ENCODE data around the gene PGC.
A peak's percentile ranks its signal among the peaks of the same experiment; 100 is the strongest.

The PGC gene

DNA sequence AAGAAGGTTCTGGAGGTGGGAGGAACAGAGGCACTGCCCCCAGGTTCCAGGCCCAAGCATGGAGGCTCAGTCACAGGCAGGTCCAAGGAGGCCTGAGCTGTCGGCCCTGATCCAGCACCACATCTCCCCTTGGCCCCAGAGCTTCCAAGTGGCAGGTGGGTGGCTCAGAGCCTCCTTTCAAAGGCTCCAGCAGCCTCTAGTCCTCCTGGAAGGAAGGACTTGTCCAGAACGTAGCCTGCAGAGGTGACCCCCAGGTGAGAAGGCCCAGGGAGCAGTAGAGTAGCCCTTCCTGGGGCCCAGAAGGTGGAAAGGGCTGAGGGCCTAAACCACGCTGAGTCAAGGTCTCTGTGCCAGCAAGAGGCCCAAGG lies 19.5 kb downstream of the PGC start:
- Mint-ChIP-seq H3K27me3 (no peaks in the 10 kb centered on the region), H3K27ac (peak overlapping the region; percentile 59 to 97), H3K9me3 (no peaks in the 10 kb centered on the region), H3K36me3 (ENCODE audit: insufficient read depth) (peaks cover 16% of the 10 kb centered on the region), H3K4me1 (ENCODE audit: low read depth in 2 of 2) (peaks cover 56 to 57% of the 10 kb centered on the region in 2 donors), H3K4me3 (peak overlapping the region; percentile 68 to 79)
- DNase-seq = no peak
- ATAC-seq (replicated peaks) = no peak

DNA sequence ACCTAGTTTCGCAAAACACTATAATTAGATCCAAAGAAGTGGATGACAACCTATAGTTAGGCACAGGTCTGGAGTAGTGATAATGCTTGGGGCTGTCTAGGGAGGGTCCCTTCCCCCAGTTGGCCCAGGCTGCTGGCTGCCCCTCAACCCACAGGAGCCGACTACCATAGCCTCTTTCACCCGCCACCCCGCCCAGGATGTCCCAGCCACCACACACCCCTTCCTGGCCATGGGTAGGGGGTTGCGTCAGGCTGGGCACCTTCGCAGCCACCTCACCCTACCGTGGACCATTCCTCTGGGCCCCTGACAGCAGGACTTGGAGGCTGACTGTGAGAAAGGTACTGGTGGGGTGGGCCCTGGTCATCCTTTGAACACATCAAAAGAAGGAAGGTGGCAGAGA lies 20.3 kb downstream of the PGC start:
- peak; percentile 41 for ATAC-seq (replicated peaks)
- peak overlapping the region; percentile 68 to 79 for H3K4me3 Mint-ChIP-seq
- H3K27ac Mint-ChIP-seq = peak overlapping the region; percentile 59 to 97
- H3K9me3 Mint-ChIP-seq = no peaks in the 10 kb centered on the region
- no peak for DNase-seq
- peaks cover 52 to 53% of the 10 kb centered on the region in 2 donors for H3K4me1 Mint-ChIP-seq (ENCODE audit: low read depth in 2 of 2)
- no peaks in the 10 kb centered on the region for H3K27me3 Mint-ChIP-seq
- peaks cover 13% of the 10 kb centered on the region for H3K36me3 Mint-ChIP-seq (ENCODE audit: insufficient read depth)

DNA sequence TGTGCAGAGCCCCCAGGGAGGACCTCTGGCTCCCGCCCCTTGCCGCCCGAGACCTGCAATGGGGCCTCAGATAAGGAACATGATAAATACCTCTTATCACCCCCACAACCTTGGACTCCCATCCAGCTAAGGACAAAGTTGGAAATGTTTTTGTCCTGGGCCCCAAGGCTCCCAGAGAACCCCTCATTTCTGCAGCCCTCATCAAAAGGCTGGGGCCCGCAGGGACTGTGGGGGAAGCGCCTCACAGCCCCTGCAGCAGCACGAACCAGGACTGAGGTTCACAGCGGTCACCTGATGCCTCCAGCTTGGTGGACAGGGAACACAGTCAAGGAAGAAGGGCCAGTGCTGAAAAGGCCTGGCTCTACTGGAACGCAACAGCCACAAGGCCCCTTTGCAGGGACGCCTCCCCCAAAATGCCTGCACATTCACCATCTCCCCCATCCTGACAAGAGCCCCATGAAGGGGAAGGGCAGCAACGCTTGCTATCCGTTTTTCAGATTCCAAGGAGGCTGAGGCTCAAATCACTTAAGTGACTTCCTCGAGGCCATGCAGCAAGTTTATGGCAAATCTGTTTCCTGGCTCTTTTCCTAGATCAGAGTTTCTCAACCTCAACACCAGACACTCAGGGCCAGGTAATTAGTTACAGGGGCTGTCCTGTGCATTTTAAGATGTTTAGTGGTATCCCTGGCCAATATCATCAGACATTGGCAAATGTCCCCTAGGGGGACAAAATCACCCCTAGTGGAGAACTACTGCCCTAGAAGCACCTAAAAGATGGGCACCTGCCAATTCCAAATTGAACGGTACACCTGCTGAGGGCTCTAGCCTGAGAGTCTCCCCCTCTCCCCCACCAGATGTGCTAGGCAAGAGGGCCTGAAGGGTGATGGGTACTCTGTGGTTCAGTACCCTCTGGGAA lies 22.4 kb downstream of the PGC start:
- Mint-ChIP-seq H3K27me3 (no peaks in the 10 kb centered on the region), H3K4me1 (ENCODE audit: low read depth in 2 of 2) (peaks cover 42 to 45% of the 10 kb centered on the region in 2 donors), H3K36me3 (ENCODE audit: insufficient read depth) (peaks cover 13% of the 10 kb centered on the region), H3K4me3 (no peak overlapping the region), H3K9me3 (no peaks in the 10 kb centered on the region), H3K27ac (peak overlapping the region; percentile 82 to 97)
- DNase-seq (no peak), ATAC-seq (replicated peaks) (no peak)

DNA sequence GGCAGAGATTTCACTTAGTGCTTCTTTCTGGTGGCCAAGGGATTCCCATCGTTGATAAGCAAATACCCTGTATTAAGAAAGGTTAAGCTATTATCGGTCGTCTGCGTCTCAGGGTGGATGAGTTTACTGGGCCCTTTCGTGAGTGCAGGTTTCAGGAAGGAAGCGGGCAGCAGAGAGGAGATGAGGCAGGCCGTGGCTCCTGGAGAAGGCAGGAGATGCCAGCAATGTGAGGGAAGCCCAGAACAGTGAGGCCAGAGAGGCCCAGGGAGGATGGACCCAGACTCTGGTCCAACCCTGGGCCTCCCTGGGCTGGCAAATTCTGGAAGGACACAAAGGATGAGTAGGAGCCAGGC lies 23.0 kb downstream of the PGC start:
- no peaks in the 10 kb centered on the region for H3K9me3 Mint-ChIP-seq

DNA sequence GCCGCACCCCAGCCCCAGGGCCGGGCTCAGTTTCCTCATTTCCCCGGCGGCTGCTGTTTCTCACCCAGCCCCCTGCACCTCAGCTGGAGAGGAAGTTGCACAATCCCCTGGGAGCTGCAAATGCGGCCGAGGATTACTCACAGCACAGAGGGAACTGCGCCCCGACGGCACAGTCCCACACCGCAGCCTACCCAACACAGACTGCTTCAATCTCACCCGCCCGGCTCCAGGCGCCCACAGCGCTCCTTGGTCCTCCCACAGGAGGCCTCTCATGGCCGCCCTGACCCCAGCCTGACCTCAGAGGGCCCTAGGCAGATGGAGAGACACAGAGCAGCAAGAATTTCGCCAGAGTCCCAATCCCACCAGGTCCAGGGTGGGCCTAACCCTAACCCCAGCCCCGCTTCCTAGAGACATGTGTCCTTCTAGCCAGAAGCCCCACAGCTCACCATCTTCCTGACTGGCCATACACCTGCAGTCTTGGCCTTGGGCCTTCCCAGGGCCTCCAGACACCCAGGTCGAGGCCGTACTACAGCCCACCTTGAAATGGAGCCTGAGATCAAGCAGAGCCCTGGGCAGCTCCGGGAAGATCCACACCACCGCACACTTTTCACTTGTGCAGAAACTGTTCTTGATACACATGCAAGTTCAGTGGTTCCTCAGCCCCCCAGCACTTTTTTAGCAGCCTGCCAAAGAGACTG lies 23.5 kb downstream of the PGC start:
- H3K4me3 Mint-ChIP-seq = peak overlapping the region; percentile 27 to 33
- H3K9me3 Mint-ChIP-seq = no peaks in the 10 kb centered on the region
- peak; percentile 68 for ATAC-seq (replicated peaks)
- H3K27me3 Mint-ChIP-seq = no peaks in the 10 kb centered on the region
- peaks cover 39 to 40% of the 10 kb centered on the region in 2 donors for H3K4me1 Mint-ChIP-seq (ENCODE audit: low read depth in 2 of 2)
- no peak for DNase-seq
- peak overlapping the region; percentile 82 for H3K27ac Mint-ChIP-seq
- peaks cover 13% of the 10 kb centered on the region for H3K36me3 Mint-ChIP-seq (ENCODE audit: insufficient read depth)

More for the DNA sequence above, 23.0 kb downstream of the PGC start:
- Mint-ChIP-seq H3K27ac (peak overlapping the region; percentile 82), H3K4me1 (ENCODE audit: low read depth in 2 of 2) (peaks cover 42 to 45% of the 10 kb centered on the region in 2 donors), H3K27me3 (no peaks in the 10 kb centered on the region), H3K36me3 (ENCODE audit: insufficient read depth) (peaks cover 13% of the 10 kb centered on the region), H3K4me3 (peak overlapping the region in 1 of 2 donors; percentile 27)
- ATAC-seq (replicated peaks) = no peak
- DNase-seq = no peak

DNA sequence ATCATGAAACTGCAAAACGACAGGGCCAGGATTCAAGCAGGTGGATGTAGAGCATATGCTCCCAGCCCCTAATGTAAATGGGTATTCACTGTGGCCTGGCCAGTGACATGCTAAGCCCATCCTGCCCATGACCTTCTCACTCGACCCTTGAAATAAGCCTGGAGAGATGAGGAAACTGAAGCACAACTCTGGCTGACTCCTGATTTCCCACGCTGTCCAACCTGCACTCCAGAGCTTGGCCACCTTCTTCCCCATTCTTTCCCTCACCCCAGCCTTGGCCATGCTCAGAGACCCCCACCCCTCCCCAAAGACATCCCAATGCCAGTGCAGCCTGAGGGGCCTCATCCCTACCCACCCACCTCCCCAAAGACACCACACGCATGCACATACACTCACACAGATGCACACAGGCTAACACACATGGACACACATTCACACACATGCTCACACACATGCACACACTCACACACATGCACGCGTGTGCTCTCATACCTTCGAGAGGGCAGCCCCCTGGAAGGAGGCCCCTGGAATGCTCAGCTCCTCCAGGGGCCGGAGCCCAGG lies 24.1 kb downstream of the PGC start:
- H3K27ac Mint-ChIP-seq = no peak overlapping the region
- ATAC-seq (replicated peaks) (no peak), DNase-seq (no peak)
- no peaks in the 10 kb centered on the region for H3K9me3 Mint-ChIP-seq
- H3K36me3 Mint-ChIP-seq (ENCODE audit: insufficient read depth) = peaks cover 13% of the 10 kb centered on the region
- no peaks in the 10 kb centered on the region for H3K27me3 Mint-ChIP-seq
- peaks cover 34 to 38% of the 10 kb centered on the region in 2 donors for H3K4me1 Mint-ChIP-seq (ENCODE audit: low read depth in 2 of 2)
- peak overlapping the region in 1 of 2 donors; percentile 27 for H3K4me3 Mint-ChIP-seq

DNA sequence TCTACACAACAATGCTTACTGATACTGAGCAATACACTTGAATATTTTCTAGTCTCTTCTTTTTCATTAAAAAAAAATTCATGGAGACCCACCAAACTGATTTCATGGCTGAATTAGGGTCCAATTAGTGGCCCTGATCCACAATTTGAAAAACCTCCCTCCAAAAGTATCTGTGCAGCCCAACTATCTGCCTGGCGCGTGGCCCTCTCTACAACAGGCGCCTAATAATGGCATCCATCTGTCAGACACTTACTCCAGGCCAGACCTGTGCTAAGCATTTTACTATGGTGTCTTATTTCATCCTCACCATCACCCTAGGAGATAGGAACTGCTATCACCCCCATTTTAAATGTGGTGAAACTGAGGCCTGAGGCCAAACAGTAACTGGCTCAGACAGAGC lies 25.8 kb downstream of the PGC start:
- DNase-seq (no peak), ATAC-seq (replicated peaks) (no peak)
- H3K36me3 Mint-ChIP-seq (ENCODE audit: insufficient read depth) = peaks cover 10% of the 10 kb centered on the region
- no peak overlapping the region for H3K4me3 Mint-ChIP-seq
- H3K4me1 Mint-ChIP-seq (ENCODE audit: low read depth in 2 of 2) = peaks cover 34 to 41% of the 10 kb centered on the region in 2 donors
- H3K27ac Mint-ChIP-seq = peak overlapping the region; percentile 52 to 62
- H3K27me3 Mint-ChIP-seq = no peaks in the 10 kb centered on the region
- no peaks in the 10 kb centered on the region for H3K9me3 Mint-ChIP-seq

DNA sequence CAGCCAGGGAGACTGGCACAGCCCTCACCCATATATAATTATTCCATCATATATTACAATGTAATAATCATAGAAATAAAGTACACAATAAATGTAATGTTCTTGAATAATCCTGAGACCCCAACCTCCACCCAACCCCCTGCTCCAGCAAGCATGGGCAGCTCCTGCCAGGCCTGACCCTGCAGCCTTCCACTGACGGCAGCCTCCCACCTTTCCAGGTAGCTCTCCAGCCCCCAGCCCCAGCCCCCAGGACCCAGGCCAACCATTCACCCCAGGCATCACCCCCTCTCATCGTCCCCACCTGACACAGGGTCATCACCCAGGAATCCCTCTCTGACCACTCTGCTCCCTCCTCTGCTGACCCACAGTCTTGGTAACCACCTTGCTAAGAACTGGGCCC lies 26.4 kb downstream of the PGC start:
- H3K36me3 Mint-ChIP-seq (ENCODE audit: insufficient read depth) = peaks cover 10% of the 10 kb centered on the region
- H3K9me3 Mint-ChIP-seq = no peaks in the 10 kb centered on the region
- peaks cover 39 to 46% of the 10 kb centered on the region in 2 donors for H3K4me1 Mint-ChIP-seq (ENCODE audit: low read depth in 2 of 2)
- H3K27ac Mint-ChIP-seq = peak overlapping the region; percentile 52 to 62
- no peaks in the 10 kb centered on the region for H3K27me3 Mint-ChIP-seq
- DNase-seq (no peak), ATAC-seq (replicated peaks) (no peak)
- no peak overlapping the region for H3K4me3 Mint-ChIP-seq

DNA sequence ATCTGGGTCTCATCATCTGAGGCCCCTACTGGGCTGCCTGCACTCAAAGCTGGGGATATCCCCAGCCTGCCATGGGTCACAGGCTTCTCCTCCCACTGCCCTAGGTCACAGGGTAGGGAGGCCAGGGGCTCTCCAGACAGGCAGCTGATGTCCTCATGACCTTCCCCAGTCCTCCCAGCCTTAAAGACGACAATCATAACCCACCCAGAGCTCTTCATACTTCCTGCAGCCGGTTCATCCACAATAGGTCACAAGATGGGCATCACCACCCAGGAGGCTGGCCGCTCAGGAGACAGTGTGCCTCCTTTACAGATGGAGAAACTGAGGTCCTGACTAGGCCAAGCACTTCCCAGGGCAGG lies 27.0 kb downstream of the PGC start:
- H3K4me1 Mint-ChIP-seq (ENCODE audit: low read depth in 2 of 2) = peaks cover 42 to 45% of the 10 kb centered on the region in 2 donors
- H3K27me3 Mint-ChIP-seq = no peaks in the 10 kb centered on the region
- DNase-seq = no peak

DNA sequence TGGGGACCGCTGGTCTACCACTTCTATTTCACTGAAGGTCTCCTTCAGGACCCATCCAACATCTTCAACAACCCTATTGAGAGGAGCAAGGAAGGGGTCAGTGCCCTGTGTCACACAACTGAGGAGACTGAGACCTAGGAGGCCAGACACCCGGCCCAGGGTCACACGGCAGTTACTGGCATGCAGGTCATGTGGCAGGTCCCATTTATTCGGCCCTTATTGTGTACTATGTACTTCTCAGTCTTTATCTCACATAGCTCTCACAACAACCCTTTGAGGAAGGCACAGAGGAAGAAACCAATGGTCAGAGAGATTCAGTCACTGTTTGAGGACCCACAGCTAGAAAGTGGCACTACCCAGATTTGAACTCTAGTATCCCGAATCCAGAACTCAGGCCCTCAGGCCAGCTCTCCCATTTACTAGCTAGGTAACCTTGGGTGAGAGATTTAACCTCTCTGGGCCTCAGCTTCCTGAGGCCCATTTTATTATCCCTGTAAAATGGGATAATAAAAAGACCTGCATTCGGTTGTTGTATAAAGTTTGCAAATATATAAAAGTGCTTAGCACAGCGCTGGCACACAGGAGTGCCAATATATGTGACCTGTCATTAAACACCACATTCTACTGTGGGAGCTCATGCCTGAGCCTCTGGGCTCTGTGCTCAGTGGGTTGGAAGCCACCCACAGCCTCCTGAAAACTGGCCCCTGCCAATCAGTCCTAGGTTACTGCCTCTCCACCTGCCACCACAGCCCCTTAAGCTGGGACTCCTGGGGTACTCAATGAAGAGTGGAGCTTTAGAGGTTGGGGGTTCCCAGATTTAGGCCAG lies 27.5 kb downstream of the PGC start:
- Mint-ChIP-seq H3K4me3 (no peak overlapping the region), H3K36me3 (ENCODE audit: insufficient read depth) (peaks cover 10% of the 10 kb centered on the region), H3K27me3 (no peaks in the 10 kb centered on the region), H3K4me1 (ENCODE audit: low read depth in 2 of 2) (peaks cover 42 to 45% of the 10 kb centered on the region in 2 donors), H3K27ac (no peak overlapping the region), H3K9me3 (no peaks in the 10 kb centered on the region)
- no peak for DNase-seq
- no peak for ATAC-seq (replicated peaks)

More for the DNA sequence above, 27.0 kb downstream of the PGC start:
- Mint-ChIP-seq H3K4me3 (no peak overlapping the region), H3K27ac (no peak overlapping the region), H3K36me3 (ENCODE audit: insufficient read depth) (peaks cover 10% of the 10 kb centered on the region), H3K9me3 (no peaks in the 10 kb centered on the region)
- ATAC-seq (replicated peaks) = no peak

DNA sequence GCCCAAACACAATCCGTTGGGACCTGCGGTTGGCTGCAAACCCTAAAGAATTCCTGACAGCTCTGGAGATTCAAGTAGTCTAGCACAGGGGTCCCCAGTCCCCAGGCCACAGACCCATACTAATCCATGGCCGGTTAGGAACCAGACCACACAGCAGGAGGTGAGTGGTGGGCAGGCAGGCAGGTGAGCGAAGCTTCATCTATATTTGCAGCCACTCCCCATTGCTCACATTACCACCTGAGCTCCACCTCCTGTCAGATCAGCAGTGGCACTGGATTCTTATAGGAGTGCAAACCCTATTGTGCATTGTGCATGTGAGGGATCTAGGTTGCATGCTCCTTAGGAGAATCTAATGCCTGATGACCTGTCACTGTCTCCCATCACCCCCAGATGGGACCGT lies 28.4 kb downstream of the PGC start:
- DNase-seq (no peak), ATAC-seq (replicated peaks) (no peak)
- H3K4me3 Mint-ChIP-seq = no peak overlapping the region
- H3K27ac Mint-ChIP-seq = no peak overlapping the region
- H3K27me3 Mint-ChIP-seq = no peaks in the 10 kb centered on the region
- H3K36me3 Mint-ChIP-seq (ENCODE audit: insufficient read depth) = peaks cover 10% of the 10 kb centered on the region
- H3K4me1 Mint-ChIP-seq (ENCODE audit: low read depth in 2 of 2) = peaks cover 40 to 42% of the 10 kb centered on the region in 2 donors
- H3K9me3 Mint-ChIP-seq = no peaks in the 10 kb centered on the region

DNA sequence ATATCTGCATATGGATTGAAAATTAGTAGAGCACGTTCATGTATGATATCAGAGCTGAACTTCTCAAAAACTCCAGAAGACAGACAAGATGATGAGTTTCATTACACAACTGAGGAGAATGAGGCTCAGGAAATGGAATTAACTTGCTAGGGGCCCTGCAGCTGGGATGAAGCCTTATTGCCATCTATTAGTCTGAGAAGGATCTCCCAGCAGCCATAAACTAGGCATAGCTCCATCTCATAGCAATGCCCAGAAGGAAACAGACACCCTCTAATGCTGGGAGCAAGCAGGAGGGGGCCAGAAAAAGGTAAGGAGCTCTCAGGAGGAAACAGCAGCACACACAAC lies 29.8 kb downstream of the PGC start:
- Mint-ChIP-seq H3K36me3 (ENCODE audit: insufficient read depth) (peaks cover 11% of the 10 kb centered on the region), H3K27me3 (no peaks in the 10 kb centered on the region), H3K4me1 (ENCODE audit: low read depth in 2 of 2) (peaks cover 35 to 38% of the 10 kb centered on the region in 2 donors), H3K27ac (peak overlapping the region in 1 of 2 donors; percentile 33), H3K4me3 (no peak overlapping the region), H3K9me3 (no peaks in the 10 kb centered on the region)
- ATAC-seq (replicated peaks) = no peak
- DNase-seq = no peak

All from effector memory CD8-positive, alpha-beta T cell (primary cell).